ENCODE data around the gene HOXC12.

GRCh38 chr12:53983568-53983949, 28.9 kb downstream of the HOXC12 start:
- TF ChIP-seq CTCF (IDR thresholded peaks at IDR 0.05) (no peak), POLR2A (IDR thresholded peaks at IDR 0.05) (no peak), POLR2AphosphoS5 (IDR thresholded peaks at IDR 0.05) (no peak)
